Measurements from ENCODE around the gene MYF5. TPM values are rescaled to one million over a fixed set of nuclear protein-coding genes. Genes with fewer than 3 reads are reported as not detected.

The MYF5 gene
- total RNA-seq (2011; cell fraction: chromatin; rRNA removed; ENCODE audit: low replicate concordance), result not detected in 2 replicates
- total RNA-seq (2011; cell fraction: nucleolus; rRNA removed), result not detected in 2 replicates
- total RNA-seq (2011; cell fraction: nucleoplasm; rRNA removed), result not detected in 2 replicates
- total RNA-seq (2014; rRNA removed) (not detected in 2 replicates), total RNA-seq (2014; rRNA removed; fragmentation: Illumina TruSeq; extraction: Trizol) (not detected in 2 replicates), total RNA-seq (2015; rRNA removed; fragmentation: Illumina TruSeq; extraction: Trizol) (not detected in 2 replicates), total RNA-seq (2021) (not detected in 2 replicates), polyA plus RNA-seq (2011; rRNA removed) (not detected in 2 replicates), polyA plus RNA-seq (2014; fragmentation: Illumina TruSeq; extraction: Trizol) (not detected in 2 replicates), polyA plus RNA-seq (2014; fragmentation: Nextera tagmentation; extraction: Ambion mirVana) (not detected), polyA plus RNA-seq (2014; rRNA removed) (not detected in 2 replicates), polyA minus RNA-seq (2011; rRNA and poly(A)+ RNA removed) (not detected in 2 replicates), Bru-seq, nascent RNA (not detected), BruChase-seq, experiment 1, labeled RNA remaining after a 2-hour chase (not detected), BruChase-seq, experiment 2, labeled RNA remaining after a 6-hour chase (not detected)
- polyA plus RNA-seq (2011; cell fraction: cytosol; rRNA removed), result not detected in 2 replicates
- polyA plus RNA-seq (2011; cell fraction: nucleus; rRNA removed), result not detected in 2 replicates
- not detected in 2 replicates for polyA plus RNA-seq (2012)
- polyA minus RNA-seq (2011; cell fraction: cytosol; rRNA and poly(A)+ RNA removed), result not detected in 2 replicates
- polyA minus RNA-seq (2011; cell fraction: nucleus; rRNA and poly(A)+ RNA removed), result not detected in 2 replicates
- long read RNA-seq, experiment 1, result 0 reads
- long read RNA-seq, experiment 2, result 0 reads
- long read RNA-seq, experiment 3, result 0 reads

DNA sequence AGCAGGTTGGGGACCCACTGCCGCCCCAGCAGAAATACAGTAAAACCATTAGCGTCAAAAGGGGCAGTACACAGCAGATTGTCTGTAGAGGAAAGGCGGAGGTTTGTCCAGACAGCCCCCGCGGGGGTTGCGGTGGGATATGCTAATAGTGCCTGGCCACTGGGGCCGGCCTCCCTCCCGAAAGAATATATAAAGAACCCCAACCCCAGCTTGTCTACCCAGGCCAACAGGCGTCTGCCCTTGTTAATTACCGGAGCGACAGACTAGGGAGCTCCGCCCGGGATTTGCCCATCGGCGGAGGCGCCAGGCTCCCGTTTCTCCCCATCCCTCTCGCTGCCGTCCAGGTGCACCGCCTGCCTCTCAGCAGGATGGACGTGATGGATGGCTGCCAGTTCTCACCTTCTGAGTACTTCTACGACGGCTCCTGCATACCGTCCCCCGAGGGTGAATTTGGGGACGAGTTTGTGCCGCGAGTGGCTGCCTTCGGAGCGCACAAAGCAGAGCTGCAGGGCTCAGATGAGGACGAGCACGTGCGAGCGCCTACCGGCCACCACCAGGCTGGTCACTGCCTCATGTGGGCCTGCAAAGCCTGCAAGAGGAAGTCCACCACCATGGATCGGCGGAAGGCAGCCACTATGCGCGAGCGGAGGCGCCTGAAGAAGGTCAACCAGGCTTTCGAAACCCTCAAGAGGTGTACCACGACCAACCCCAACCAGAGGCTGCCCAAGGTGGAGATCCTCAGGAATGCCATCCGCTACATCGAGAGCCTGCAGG lies at the start of gene MYF5:
Gene MYF5, plus strand, starts transcription at position 217 of the 774 bp plus-strand sequence. Its CDS starts 152 bp downstream, at position 369.
- FAIRE-seq (no peak), ATAC-seq (no peak), DNase-seq (ENCODE audit: extremely low read depth in 1 of 4, low spot score in 3 of 4) (no peak)
- ChIA-PET CTCF (ENCODE audit: low intra/inter-chr PET ratio) (no interaction called here), POLR2A (interaction anchor here (0.6 kb wide), 1 partner anchor 70 kb away, joined by 3 read pairs; no protein-coding TSS in a partner anchor)
- H2AFZ ChIP-seq (ENCODE audit: low read depth, low read length), result no peak within 1 kb of the TSS
- no peaks in the 10 kb centered on the region for H3K27me3 ChIP-seq (ENCODE audit: control insufficient read depth in 2 of 2, insufficient read depth in 2 of 2, low read length in 2 of 2)
- H3K9me3 ChIP-seq (replicated peaks; ENCODE audit: control insufficient read depth, insufficient read depth, low read depth, low read length), result no peaks in the 10 kb centered on the region
- in situ Hi-C loops (cut with MboI), result no loop called here
- H3K36me3 ChIP-seq (ENCODE audit: control insufficient read depth, insufficient read depth, low read length), result no peaks in the 10 kb centered on the region
- no peaks in the 10 kb centered on the region for H4K20me1 ChIP-seq (replicated peaks; ENCODE audit: control insufficient read depth, insufficient read depth, low read length)
- no peaks in the 10 kb centered on the region for H3K4me1 ChIP-seq (replicated peaks in 1 of 2; ENCODE audit: control insufficient read depth in 2 of 2, insufficient read depth in 2 of 2, low read length in 2 of 2)
- H3K4me2 ChIP-seq (ENCODE audit: insufficient read depth, low read length), result no peak within 1 kb of the TSS
- H3K9me1 ChIP-seq (ENCODE audit: control insufficient read depth, insufficient read depth, low read length), result no peaks in the 10 kb centered on the region
- BruUV-seq (replicated peaks), result no TSS peak
- under 1% methylated on average over 38 of the region's 45 CpGs for WGBS (ENCODE audit: insufficient coverage, low coverage, missing lambda C conversion rate)
- H3K27ac ChIP-seq (ENCODE audit: extremely low read depth, low read depth, low read length), result no peak within 1 kb of the TSS
- no peak within 1 kb of the TSS for H3K9ac ChIP-seq (ENCODE audit: insufficient read depth in 1 of 2, low read depth in 2 of 2, low read length in 2 of 2)
- H3K4me3 ChIP-seq, result no peak within 1 kb of the TSS
- no peaks in the 10 kb centered on the region for H3K79me2 ChIP-seq (ENCODE audit: control insufficient read depth, insufficient read depth, low read length)
- intact Hi-C loops (cut with micrococcal nuclease), result no loop called here
- TF ChIP-seq EGR1 (conservative IDR thresholded peaks at IDR 0.05) (no peak), SIRT6 (IDR thresholded peaks at IDR 0.05; ENCODE audit: low read depth, low read length) (no peak), MYC (IDR thresholded peaks at IDR 0.05; ENCODE audit: low read depth, low read length) (no peak), MYC (CRISPR knock-in tag; IDR thresholded peaks at IDR 0.05; ENCODE audit: borderline replicate concordance, low read depth) (no peak), ZNF436 (CRISPR knock-in tag; IDR thresholded peaks at IDR 0.05) (no peak), ZNF165 (CRISPR knock-in tag; IDR thresholded peaks at IDR 0.05; ENCODE audit: borderline replicate concordance) (no peak), TGIF2 (CRISPR knock-in tag; IDR thresholded peaks at IDR 0.05) (no peak), SUPT5H (IDR thresholded peaks at IDR 0.05) (no peak), STAG1 (CRISPR knock-in tag; IDR thresholded peaks at IDR 0.05; ENCODE audit: borderline replicate concordance) (no peak), TCF3 (CRISPR knock-in tag; IDR thresholded peaks at IDR 0.05) (no peak), MCM3 (IDR thresholded peaks at IDR 0.05) (no peak), SMARCC2 (IDR thresholded peaks at IDR 0.05; ENCODE audit: low read depth) (no peak), SPI1 (IDR thresholded peaks at IDR 0.05; ENCODE audit: borderline replicate concordance, low read depth, low read length) (no peak), TBP (optimal IDR thresholded peaks at IDR 0.05; ENCODE audit: low read depth, low read length) (no peak), CEBPG (CRISPR knock-in tag; IDR thresholded peaks at IDR 0.05) (no peak), CEBPG (tag; conservative IDR thresholded peaks at IDR 0.05 in 1 of 2, IDR thresholded peaks at IDR 0.05 in 1 of 2) (no peak), FOXP4 (CRISPR knock-in tag; IDR thresholded peaks at IDR 0.05; ENCODE audit: borderline replicate concordance) (no peak)
- TF ChIP-seq, protein P1, sequence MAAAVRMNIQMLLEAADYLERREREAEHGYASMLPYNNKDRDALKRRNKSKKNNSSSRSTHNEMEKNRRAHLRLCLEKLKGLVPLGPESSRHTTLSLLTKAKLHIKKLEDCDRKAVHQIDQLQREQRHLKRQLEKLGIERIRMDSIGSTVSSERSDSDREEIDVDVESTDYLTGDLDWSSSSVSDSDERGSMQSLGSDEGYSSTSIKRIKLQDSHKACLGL (CRISPR knock-in tag; IDR thresholded peaks at IDR 0.05; ENCODE audit: borderline replicate concordance, poor library complexity, severe bottlenecking), result no peak

Data from K562 (cell line).